Activated CD4-positive, alpha-beta T cell treated with anti-CD3 and anti-CD28 coated beads, Interleukin-10, Interleukin-2, amounts not matched to agents 100 ng/mL and 50 ng/mL, durations not matched to agents 16 hours and 8 hours (primary cell): Measurements from ENCODE around the gene NOL6.
"Not testable (repeated sequence)": the region's sequence is repeated elsewhere in the genome, so short reads cannot be mapped to it uniquely, and the experiment has no call there.

ENCODE experiments used
- DNase-seq: peaks from one replicate; pipeline ENCODE4 v3.0.0-alpha.2; 2020

The NOL6 gene

DNA sequence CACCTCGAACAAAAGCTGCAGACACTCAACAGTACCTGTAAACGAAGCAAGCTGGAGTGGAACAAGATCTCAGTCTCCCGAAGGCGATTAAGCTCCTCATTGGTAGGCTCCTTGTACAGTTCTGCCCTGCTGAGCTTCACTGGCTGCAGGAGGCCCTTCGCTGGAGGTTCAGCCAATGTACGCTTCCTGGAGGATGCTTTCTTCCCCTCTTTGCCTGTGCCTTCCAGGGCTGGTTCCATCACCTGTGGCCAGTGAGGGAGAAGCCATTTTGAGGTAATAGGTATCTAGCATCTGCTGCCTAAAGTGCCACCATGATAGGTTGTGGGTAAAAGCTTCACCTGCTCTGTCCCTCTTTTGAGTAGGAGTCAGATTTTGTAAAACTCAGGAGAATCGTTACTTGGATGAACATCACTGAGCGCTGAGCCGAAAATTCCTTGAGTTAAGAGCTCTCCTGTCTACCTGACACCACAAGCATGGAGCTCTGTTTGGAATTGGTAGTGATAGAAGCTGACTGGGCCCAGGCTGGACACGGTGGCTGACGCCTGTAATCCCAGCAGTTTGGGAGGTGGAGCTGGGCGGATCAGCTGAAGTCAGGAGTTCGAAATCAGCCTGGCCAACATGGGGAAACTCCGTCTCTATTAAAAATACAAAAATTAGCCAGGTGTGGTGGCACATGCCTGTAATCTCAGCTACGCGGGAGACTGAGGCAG, 1.4 kb downstream of the NOL6 start:
- DNase-seq: no peak

DNA sequence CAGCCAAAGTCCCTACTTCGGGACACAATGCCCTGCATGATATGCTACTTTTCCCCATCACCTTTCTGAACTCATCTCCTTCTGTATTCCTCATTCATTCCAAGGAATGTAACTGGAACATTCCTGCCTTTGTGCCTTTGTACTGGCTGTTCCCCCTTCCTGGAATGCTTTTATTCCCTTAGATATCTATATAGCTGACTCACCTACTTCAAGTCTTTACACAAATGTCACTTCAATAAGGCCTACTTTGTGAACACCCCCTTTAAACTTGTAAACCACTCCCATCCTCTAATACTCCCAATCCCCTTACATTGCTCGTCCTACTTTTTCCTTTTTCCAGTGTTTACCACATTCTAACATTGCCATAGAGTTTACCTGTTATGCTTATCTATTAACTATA, 2.4 kb downstream of the NOL6 start:
- DNase-seq: no peak

DNA sequence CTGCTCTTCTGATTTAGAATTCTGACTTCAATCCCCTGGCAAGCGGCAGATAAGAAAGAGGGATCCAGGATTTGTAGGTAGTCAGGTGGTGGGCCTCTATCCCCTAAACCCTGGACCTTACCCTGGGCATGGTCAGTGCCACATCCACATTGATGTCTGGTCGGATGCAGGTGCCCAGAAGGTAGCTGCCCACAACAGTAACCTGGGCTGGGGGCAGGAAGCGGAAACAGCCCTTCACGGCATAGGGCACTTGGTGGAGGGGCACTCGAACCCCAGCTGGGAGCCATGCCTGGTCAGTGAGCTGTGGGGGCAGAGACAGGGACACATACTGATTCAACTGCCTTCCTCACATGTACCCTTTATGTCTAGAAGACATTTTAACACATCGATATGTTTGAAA, 3.8 kb downstream of the NOL6 start:
- DNase-seq: no peak

DNA sequence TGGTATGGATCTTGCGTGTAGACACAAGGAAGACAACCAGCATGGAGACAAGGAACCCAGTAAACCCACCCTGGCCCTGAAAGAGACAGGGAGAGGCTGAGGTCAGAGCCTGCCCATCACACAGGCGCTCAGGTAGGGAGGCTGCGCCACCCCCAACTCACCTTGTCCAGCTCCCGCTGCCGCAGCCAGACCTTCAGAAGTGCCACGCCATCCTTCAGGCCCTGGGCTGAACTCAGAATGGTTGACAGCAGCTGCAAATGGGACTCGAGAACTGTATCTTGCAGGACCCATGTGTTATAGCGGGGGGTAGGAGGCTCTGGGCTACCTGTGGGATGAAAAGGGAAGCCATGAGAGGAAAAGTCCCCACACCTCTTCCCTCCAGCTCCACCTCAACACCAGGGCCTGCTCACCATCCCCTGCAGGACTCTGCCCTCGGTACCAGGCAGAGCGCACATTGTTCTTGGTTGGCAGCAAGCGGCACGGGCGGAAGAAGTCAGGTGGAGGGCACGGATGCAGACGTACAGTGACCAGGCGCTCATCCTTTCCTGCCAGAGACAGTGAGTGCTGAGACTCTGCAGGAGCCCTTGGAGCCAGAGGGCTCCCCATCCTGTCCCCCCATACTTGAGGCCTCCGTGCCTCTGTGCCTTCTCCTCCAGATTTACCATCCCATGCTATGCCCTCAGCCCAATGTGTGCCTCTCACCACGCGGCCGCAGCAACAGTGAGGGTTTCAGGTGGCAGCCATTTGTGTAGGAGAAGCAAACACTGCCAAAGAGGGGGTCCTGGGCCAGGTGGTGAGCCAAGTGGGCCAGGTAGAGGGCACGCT, 4.7 kb downstream of the NOL6 start:
- no peak for DNase-seq

DNA sequence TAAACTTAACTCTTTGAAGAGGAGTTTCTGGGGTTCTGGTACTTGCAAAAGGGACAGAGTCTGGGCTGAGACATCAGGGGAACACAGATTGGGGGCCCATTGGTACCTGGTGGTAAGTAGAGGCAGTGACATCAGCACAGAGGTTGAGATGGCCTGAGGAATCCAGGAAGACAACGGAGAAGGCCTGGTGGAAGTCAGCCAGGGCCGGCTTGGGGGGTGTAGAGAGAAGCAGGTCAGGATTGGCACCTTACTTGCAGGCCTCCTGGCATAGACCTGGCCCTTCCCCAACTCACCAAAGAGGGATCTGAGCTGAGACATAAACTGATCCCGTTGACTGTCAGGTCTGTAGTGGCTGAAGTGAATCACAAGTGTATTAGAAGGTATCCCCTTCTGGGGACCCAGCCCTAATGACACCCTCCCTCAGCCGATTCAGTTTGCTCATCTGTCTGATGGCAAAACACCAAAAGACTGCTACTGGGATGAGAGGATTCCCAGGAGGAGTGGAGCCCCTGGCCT, 5.5 kb downstream of the NOL6 start:
- no peak for DNase-seq

DNA sequence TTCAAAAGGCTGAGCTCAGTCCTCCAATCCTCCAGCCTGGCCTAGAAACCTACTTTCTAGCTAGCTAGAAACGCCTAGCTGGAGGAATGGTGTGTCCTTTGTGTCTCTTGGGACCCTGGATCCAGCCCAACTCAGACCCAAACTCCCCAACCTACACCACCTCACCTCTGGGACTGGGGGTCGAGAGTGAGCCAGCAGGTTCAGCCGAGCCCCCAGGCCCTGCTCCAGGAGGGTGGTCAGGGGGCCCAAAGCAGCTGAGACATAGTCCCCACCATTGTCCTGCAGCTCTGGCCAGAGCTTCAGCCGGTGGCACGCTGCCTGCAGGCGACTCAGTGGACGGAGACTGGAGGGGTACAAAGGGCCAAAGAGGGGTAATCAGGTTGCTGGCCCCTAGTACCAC, 6.2 kb downstream of the NOL6 start:
- no peak for DNase-seq

DNA sequence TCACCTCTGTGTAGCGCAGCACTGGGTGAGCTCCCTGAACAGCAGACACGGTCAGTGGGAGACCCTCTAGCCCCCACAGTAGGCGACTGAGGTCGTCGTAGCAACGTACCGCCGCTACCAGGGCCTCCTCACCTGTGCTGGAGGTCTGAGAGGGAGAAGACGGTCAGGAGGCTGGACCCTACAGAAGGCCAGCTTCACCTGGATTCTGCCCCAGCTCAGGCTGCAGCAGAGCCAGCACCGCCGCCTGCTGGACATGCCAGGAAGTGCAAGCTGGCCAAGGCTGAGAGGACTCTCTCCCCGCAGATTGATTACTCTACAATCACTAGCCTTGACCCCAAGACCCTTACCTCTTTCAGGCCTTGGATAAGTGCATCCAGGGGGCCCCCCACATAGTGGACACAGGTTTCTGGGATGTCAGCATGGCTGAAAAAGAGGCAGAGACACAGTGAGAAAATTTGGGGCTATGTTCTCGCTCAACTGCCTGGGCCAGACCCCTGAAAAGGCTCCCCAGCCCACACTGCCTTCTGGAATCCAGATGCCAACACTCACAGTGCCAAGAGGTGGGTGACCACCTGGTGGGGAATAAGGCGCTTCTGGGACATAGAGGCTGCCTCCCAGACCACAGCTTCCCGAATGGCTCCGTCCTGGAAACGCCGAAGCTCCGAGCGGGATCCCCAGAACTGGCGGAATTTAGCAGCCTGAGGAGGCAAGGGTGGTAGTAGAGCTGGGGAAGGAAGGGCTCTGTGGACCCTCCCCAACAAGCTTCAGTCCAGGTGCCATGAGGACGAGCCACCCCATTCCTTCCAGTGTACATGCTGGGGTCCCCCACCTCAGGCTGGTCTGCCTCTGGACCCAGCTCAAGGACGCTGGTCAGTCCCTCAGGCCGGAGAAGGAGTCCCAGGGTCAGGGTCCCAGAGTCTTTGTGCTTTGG, 6.9 kb downstream of the NOL6 start:
- DNase-seq: peak; percentile 75

DNA sequence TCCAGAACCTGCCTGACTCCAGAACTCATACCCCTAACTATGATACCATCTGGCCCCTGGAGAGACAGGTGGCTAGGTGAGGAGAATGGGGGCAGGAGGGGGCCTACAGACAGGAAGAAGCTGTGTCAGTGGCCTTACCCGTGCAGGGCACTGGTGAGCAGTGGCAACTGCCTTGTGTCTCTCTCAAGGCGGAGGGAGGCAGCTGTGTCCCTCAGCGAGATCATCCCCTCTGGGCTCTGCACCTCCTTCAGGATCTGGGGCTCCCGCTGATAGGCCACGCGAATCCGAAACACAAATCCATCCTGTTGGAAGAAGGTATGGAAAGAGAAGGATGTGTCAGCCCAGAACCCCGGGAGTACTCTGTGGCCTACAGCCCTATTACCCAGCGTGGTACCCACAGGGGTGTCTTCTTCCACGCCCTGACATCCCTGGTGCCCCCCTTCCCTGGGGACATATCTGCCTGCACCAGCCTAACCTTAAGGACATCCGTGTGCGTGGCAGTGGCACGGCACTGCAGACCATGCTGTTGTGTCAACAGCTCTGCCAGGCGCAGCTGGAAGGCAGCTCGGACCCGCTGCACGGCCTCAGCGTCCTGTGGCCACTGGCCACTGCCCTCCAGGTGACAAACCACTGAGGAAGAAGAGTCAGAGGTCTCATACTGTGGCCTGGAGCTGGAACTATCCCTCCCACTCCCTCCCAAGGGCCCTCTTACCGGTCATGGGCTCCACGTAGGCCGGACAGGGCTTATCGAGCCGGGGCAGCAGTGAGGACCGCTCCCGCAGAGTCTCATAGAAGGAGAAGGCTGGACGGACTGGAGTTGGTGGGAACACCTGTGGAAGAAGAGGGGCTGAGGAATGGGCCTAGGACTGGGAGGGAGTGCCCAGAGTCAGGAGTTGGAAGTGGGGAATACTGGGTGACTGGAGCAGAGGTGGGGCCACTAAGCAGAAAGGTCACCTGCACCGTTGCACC, 7.8 kb downstream of the NOL6 start:
- no peak for DNase-seq

DNA sequence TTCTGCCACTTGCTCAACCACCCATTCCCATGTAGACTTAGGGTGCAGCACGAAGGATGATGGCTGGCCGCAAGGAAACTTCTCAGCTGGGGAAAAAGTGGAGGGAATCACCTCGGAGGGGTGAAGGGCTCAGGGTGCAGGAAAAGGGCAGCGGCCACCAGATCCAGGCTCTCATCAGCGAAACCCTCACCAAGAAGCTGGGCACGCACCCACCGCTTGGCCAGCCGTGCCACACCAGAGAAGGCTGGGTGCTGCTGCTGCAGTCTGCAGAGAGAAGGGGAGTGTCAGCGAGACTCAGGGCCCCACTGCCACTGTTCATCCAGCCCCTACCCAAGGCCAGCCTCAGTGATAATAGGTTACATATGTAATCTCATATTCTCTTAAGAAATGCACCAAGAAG, 8.6 kb downstream of the NOL6 start:
- DNase-seq: no peak

DNA sequence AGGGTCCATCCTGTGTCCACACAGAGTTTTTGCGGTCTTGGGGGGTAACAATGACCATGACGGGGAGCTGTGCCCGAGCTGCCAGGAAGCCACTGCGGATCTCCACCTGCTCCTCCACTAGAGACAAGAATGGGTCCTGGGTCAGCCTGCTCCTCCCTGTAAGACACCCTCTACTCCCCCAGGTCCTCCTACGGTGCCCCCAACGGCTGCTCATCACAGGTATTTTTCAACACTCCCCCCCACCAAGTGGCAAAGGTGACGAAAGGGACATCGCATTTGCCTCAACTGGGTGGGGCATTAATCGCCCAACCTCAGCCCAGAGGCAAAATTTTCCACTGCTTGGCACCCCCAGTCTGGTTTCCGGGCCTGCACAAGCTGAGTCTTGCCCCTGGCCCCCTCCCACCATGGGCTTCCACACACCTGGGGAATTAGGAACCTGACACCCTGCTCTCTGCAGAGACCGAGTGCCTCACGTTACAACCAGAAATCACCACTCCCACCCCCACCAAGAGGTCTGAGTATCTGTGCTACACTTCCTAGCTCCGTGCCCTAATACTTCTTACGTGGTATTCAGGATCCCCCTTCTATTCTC, 9.6 kb downstream of the NOL6 start:
- DNase-seq: no peak

DNA sequence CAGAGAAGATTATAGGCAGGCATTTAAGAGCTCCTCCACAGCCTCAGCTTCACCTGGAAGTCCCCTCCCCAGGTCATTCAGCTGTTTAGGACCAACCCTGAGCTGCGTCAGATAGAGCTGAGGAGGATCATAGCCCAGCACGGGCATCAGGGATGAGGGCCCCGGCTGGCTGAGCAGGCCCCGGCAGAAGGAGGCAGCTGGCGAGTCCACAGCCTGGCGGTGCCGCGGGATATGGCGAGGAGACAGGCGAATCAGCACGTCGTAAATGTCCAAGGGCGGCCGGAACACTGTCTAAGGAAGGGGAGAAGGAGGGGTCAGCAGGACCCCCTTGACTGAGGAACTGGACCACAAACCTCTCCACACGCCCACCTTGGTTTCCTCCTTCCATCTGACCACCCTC, 10.6 kb downstream of the NOL6 start:
- no peak for DNase-seq

DNA sequence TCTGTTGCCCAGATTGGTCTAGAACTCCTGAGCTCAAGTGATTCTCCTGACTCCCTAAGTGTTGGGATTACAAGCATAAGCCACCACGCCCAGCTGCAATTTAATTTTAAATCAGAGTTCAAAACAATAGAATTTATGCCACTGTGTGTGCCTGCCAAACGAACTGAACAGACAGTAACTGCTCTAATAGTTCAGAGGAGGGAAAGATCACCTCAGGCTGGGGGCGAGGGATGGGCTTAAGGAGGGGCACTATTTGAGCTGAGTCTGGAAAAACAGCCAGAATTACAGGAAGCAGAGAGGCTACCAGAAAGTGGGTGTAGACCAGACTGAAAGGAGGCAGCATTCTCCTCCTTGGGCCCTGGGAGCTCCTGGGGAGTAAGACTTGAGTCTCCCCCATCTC, 12.2 kb downstream of the NOL6 start:
- no peak for DNase-seq

DNA sequence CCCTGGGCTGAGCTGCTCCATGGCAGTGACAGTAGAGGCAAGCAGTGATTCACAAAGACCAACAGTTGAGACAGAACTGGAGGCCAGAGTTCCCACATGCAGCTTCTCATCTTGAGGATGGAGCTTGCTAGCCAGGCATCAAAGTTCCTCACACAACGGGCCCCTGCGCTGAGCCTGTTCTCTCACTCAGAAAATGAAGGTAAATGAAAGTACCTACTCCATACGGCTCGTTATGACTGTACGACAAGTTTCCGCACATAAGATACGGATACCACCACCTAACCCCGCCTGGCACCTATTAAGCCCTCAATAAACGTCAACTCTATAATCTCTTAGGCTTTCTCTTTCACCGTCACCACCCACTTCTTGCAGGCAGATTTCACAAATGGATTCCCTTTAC, 12.9 kb downstream of the NOL6 start:
- no peak for DNase-seq

DNA sequence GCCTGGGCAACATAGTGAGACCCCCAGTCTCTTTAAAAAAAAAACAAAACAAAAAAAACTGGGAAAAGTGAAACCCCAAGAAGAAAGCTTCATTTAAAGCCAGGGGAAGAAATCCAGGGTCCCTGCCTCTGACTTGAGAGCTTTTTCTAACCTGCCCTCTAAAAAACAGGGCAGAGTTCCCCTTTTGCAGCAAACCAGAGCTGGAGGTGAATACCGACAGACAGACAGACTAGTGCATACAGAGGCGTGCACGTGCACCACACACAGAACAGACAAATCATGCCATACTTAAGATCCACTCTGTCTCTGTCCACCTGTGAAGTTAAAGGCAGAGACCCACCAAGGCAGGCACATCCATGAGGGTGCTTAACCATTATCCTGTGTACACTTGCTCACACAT, 14.6 kb downstream of the NOL6 start:
- DNase-seq: no peak

DNA sequence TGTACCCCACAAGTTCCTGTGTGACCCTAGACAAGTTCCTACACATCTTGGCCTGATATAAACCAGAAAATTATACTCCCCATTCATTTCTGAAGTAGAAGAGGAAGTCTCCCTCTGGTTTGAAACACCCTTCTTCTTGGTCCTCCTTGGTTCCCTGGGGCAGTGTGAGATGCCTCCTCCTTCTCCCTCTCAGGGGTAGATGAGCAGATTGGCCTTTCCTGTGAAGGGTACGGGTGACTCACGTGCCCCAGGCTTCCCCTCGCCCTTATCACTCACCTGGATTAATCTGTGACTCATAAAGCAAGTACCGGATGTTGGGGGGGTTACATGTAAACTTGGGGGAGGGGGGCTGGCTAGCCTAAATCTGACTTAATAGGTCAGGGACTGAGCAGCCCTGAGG, 15.3 kb downstream of the NOL6 start:
- peak; percentile 79 for DNase-seq

DNA sequence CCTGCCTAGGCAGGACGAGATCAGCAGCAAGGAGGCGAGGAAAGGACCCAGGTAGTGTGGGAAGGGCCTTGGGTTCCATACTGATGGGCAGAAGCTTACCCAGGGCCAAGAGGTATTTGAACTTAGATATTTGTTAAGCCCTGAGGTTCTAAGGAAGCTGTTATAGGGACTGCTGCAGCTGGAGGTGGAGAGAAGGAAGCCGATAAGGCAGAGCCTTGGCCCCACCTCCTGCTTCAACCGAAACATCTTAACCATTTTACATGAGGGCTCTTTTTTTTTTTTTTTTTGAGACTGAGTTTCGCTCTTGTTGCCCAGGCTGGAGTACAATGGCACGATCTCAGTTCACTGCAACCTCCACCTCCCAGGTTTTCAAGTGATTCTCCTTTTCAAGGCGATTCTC, 17.8 kb downstream of the NOL6 start:
- no peak for DNase-seq

DNA sequence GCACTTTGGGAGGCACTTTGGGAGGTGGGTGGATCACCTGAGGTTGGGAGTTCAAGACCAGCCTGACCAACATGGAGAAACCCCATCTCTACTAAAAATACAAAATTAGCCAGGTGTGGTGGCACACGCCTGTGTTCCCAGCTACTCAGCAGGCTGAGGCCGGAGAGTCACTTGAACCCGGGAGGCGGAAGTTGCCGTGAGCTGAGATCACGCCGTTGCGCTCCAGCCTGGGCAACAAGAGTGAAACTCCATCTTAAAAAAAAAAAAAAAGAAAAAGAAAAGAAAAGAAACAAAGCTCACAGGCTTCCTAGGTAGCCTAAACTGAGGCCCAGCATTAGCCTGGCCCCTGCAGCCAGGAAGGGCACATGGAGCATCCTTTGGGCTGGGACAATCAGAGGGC, 18.3 kb downstream of the NOL6 start:
- not testable (repeated sequence) for DNase-seq

DNA sequence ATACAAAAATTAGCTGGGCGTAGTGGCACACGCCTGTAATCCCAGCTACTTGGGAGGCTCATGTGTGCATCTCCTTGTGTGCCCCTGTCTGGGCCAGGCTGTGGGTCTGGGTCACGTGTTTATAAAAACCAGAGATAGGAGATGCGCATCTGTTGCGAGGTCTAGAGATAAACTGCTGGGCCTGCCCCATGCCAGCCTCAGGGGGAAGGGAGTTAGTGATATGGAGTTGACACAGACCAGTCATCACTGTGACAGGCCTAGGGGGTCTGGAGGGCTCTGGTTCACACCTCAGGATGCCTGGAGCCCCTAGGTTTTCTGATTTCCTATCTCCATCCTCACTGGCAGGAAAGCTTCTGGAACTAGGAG, 19.1 kb downstream of the NOL6 start:
- DNase-seq: not testable (repeated sequence)

DNA sequence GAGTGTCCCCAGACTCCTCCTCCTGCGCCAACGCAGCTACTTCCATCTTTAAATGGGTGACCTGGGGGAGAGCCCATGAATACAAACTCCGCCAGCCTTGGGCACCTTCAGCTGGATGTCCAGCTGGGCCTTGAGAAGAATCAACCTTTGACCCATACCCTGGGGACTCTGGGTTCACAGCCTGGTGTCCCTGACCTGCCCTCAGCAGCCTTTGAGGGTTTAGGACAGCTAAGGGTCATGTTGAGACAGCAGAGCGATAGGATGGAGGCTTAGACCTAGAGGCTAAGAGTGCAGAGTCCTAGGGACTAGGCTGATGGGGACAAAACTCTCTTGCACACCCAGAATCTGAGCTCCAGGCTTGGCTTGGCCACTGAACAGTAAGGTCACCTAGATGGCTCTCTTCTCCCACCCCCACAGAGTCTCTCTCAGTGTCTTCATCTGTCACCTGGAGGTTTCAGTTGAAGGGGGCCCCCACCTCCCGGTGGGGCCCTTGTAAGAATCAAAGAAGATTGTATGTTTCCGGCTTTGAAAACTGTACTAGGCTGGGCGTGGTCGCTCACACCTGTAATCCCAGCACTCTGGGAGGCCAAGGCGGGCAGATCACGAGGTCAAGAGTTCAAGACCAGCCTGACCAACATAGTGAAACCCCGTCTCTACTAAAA, 19.6 kb downstream of the NOL6 start:
- no peak for DNase-seq

DNA sequence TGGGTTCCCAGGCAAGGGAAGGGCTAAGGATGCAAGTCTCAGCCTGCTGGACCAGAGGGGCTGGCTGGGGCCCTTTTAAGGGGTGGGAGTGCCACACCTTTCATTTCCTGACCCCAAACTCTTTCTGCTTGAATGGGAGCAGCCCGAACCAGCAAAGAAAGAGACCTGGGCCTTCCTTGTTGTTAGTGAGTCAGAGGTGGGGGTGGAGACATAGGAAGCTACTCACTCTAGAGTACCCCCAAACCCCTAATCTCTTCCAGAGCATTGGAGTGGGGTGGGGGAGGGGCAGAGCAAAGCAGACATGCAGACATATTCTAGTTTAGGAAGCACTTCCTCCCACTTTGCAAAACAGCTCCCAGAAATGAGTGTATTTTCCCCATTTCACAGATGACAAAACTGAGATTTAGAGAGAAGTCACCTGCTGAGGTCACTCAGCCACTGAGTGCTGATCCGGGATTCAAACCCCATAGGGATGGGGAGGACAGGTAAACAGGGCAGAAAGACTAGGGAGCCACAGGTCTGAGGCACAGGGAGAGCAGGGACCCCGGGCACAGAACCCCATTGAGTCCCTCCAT, 20.4 kb downstream of the NOL6 start:
- DNase-seq: peak; percentile 55

DNA sequence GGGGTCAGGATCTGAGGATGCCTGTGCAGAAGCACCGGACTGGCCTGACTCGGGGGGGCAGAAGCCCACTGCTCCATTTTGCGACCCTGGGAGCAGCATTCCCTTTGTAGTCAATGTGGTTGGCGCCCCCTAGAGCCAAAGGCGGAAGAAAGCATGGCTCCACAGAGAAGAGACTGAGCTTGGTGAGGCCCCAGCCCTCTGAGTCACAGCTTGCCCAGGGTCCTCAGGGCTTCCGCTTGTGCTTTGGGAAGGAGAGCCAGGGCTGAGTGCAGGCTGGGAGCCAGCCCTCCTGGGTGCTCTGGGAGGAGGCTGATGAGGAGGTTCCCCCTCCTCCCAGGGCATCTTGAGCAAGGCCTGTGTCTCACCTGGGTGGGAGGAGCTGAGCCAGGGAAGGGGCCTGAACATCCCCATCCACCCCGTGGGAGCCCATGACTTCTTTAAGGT, 20.9 kb downstream of the NOL6 start:
- DNase-seq: peak; percentile 75
